Prostate gland (tissue), 2 donors: ENCODE data around the gene ESR2.

ENCODE experiments used
- CTCF ChIP-seq, 4 experiments: fragments of 200-600 bp in 2 of 4; fragments of 450-650 bp in 2 of 4; sonication (generic) in 2 of 4; IDR thresholded peaks; 1 replicate in 3 of 4; 2 replicates in 1 of 4; pipeline ENCODE4 v1.5.1; 2016 to 2019; ENCODE audit warnings: antibody characterized with exemption in 4 of 4, mild to moderate bottlenecking in 2 of 4, moderate library complexity in 2 of 4
- POLR2A ChIP-seq: fragments of 450-650 bp; IDR thresholded peaks from one replicate; pipeline ENCODE4 v1.6.1; 2016; ENCODE audit warnings: antibody characterized with exemption, mild to moderate bottlenecking
- POLR2AphosphoS5 ChIP-seq: sonication (generic); formaldehyde crosslinking; IDR thresholded peaks from one replicate; pipeline ENCODE4 v1.6.1; 2017; ENCODE audit warnings: antibody characterized with exemption

DNA sequence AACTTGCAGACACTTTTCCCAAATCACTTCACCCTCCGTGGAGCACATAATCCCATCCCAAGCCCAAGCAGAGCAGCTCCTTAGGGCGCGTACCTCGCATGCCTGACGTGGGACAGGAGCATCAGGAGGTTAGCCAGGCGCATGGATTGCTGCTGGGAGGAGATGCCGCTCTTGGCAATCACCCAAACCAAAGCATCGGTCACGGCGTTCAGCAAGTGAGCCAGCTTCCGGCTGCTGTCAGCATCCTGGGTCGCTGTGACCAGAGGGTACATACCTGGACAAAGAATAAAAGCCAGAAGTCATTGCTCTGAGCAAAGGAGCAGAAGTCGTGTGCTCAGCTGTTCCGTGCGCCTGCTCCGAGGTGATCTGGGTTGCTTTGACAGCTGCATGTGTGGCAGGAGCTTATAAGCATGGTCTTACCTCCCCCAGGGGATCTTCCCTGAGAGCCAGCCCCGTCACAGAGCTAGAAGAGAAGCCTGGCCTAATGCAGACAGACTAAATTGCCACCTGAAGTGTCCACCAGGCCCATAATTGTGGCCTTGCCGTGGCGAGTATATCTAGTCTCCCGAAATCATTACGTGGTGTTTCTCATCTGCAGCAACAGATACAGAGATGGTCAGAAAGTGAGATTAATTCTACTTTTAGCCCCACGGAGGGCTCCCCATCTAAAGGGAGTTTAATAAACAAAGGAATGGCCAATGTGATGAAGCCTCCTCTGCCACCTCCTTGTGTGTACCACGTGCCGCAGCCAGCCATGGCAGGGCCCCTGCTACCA is 59.1 kb downstream of the ESR2 start:
- TF ChIP-seq CTCF (IDR thresholded peaks at IDR 0.05) (no peak), POLR2A (no peak), POLR2AphosphoS5 (no peak)
